Esophagus squamous epithelium (tissue), 4 donors: Measurements from ENCODE around the gene ZNF597.

ENCODE experiments used
- CTCF ChIP-seq, 6 experiments: fragments of 450-650 bp in 4 of 6; fragments of 200-600 bp in 2 of 6; sonication (generic) in 2 of 6; IDR thresholded peaks; one replicate each; pipeline ENCODE4 v1.5.1; 2016 to 2019; ENCODE audit warnings: antibody characterized with exemption in 6 of 6, mild to moderate bottlenecking in 4 of 6, moderate library complexity in 4 of 6
- POLR2A ChIP-seq, 4 donors: fragments of 450-650 bp; IDR thresholded peaks; one replicate each; pipeline ENCODE4 v1.6.1; 2017; ENCODE audit warnings: antibody characterized with exemption in 4 of 4, mild to moderate bottlenecking in 4 of 4, moderate library complexity in 3 of 4

GRCh38 chr16:3439637-3440036 is 3.7 kb downstream of the ZNF597 start:
- TF ChIP-seq CTCF (IDR thresholded peaks at IDR 0.05) (no peak), POLR2A (IDR thresholded peaks at IDR 0.05) (no peak)
